ENCODE measurements around the gene MYH4. TPM values are rescaled to one million over a fixed set of nuclear protein-coding genes. Genes with fewer than 3 reads are reported as not detected.

MYH4 gene
- total and polyA plus RNA-seq, 2 of the 13 experiments (the other 11 are each of a cell fraction or from before 2014, with no cell fraction given) = 0.01 to 0.02 TPM

DNA sequence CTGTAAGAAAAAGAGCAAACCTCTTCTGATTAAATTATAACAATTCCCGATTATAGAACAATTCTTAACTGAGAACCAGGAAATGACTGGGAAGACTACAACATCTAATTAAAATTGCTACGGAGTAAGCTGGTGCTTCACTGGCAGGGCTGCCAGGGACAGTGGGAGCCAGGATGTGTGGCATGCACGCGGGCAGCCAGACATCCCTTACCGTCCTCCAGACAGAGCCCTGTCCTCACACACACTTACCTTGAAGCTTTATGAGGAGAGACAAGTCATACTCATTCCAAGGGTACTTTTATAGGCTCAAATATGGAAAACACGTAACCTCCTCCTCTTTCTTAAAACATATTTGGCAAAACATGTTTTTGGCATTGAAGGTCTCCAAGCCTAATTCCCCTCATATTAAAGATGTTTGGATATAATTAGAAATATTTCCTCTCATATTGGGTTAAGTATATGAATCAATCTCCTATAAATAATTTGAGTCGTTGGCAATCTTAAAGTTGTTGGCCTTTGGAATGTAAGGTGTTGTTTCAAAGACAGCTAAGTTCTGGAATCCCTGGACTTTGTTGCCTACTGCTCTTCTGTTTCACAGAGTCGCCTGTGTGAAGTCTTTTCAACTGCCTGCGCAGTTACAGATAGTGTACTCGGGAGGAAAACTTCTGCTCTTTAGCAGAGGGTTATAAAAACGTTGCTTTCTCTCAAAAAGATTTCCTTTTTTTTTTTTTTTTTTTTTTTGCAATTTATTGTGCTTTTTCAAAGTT, 49.1 kb upstream of the MYH4 start, which contains the start of gene MYH1 (continued):
- TF ChIP-seq, protein P1, sequence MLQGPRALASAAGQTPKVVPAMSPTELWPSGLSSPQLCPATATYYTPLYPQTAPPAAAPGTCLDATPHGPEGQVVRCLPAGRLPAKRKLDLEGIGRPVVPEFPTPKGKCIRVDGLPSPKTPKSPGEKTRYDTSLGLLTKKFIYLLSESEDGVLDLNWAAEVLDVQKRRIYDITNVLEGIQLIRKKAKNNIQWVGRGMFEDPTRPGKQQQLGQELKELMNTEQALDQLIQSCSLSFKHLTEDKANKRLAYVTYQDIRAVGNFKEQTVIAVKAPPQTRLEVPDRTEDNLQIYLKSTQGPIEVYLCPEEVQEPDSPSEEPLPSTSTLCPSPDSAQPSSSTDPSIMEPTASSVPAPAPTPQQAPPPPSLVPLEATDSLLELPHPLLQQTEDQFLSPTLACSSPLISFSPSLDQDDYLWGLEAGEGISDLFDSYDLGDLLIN (CRISPR knock-in tag; IDR thresholded peaks at IDR 0.05; ENCODE audit: borderline replicate concordance) = no peak
- no peak for TF ChIP-seq GABPA (IDR thresholded peaks at IDR 0.05; ENCODE audit: low read depth, low read length)
- no peak for TF ChIP-seq GABPA (CRISPR knock-in tag; IDR thresholded peaks at IDR 0.05; ENCODE audit: low read depth)
- no peak for TF ChIP-seq ZNF333 (CRISPR knock-in tag; IDR thresholded peaks at IDR 0.05; ENCODE audit: borderline replicate concordance)

DNA sequence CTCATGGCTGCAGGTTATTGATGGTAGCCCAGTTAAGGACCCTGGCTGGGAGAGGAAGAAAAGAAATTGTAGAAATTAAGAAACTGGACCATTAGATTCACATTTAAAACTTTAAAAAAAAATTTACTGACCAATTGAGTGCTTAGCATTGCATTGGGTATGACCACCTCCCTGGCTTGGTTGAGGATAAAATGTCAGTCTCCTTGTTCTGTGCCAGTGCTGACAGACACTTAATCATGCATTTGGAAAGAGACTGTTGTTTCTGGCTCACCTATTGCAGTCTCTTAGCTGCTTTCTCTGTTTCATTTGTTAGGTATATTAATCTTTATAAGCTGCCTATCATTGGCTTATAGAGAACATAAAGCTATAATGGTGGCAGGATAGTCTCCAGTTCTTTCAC, 47.3 kb upstream of the MYH4 start:
- intact Hi-C loops (cut with micrococcal nuclease; ENCODE audit: unreplicated experiment) (no loop called here), in situ Hi-C loops (cut with HindIII; ENCODE audit: extremely low pct_ligation_motif_present, low pct_unique_long_range_greater_than_20kb) (no loop called here)
- no peak for DNase-seq (ENCODE audit: low spot score)
- Histone ChIP-seq H3K27ac (ENCODE audit: extremely low read length, insufficient read depth, low read length) (no peak overlapping the region), H3K27me3 (ENCODE audit: control insufficient read depth in 1 of 2, insufficient read depth in 2 of 2, low read length in 2 of 2) (0 out of 5 replicates have a peak, but pooled peaks cover 0 to 8% of the 10 kb centered on the region in 2 experiments), H2AFZ (ENCODE audit: low read length) (no peak overlapping the region), H4K20me1 (ENCODE audit: insufficient read depth, low read length) (no peaks in the 10 kb centered on the region), H3K4me3 (replicated peaks in 1 of 3; ENCODE audit: insufficient read depth in 1 of 3, low read depth in 2 of 3, low read length in 3 of 3) (no peak overlapping the region), H3K4me2 (ENCODE audit: low read depth, low read length) (no peak overlapping the region), H3K4me1 (ENCODE audit: insufficient read depth, low read length) (peaks cover 6% of the 10 kb centered on the region), H3K9me3 (ENCODE audit: low read length) (no peaks in the 10 kb centered on the region), H3K9ac (ENCODE audit: insufficient read depth, low read depth, low read length) (no peak overlapping the region), H3K36me3 (replicated peaks in 1 of 2; ENCODE audit: control insufficient read depth in 1 of 2, insufficient read depth in 2 of 2, low read length in 2 of 2) (no peaks in the 10 kb centered on the region), H3K79me2 (ENCODE audit: insufficient read depth, low read length) (no peaks in the 10 kb centered on the region)
- ATAC-seq = no peak
- CTCF ChIA-PET (ENCODE audit: low intra/inter-chr PET ratio, low total read pairs) = no interaction called here
- BruUV-seq (replicated peaks) = no TSS peak
- POLR2A ChIA-PET = no interaction called here
- FAIRE-seq = no peak
- TF ChIP-seq EP300 (IDR thresholded peaks at IDR 0.05; ENCODE audit: low read depth in 2 of 2, low read length in 2 of 2) = no peak
- TF ChIP-seq EP300 (CRISPR knock-in tag; IDR thresholded peaks at IDR 0.05; ENCODE audit: borderline replicate concordance) = no peak
